GM12891 (cell line): Measurements from ENCODE around the gene LRMDA.

Experiments used
- PAX5 ChIP-seq: IDR thresholded peaks from 2 replicates; pipeline ENCODE4 v1.6.1; 2011; ENCODE audit warnings: low read length, moderate library complexity, mild to moderate bottlenecking; ENCODE audit not compliant: insufficient read depth, severe bottlenecking
- POLR2A ChIP-seq: IDR thresholded peaks from 2 replicates; pipeline ENCODE4 v1.6.1; 2011; ENCODE audit warnings: low read depth, low read length, control low read depth
- POLR2AphosphoS5 ChIP-seq: IDR thresholded peaks from 2 replicates; pipeline ENCODE4 v1.6.1; 2011; ENCODE audit warnings: low read depth, low read length, control low read depth
- POU2F2 ChIP-seq: IDR thresholded peaks from 2 replicates; pipeline ENCODE4 v1.6.1; 2011; ENCODE audit warnings: low read depth, mild to moderate bottlenecking, control low read depth, low read length, moderate library complexity
- SPI1 ChIP-seq: IDR thresholded peaks from 2 replicates; pipeline ENCODE4 v1.6.1; 2011; ENCODE audit warnings: low read depth, low read length, control low read depth
- TAF1 ChIP-seq: IDR thresholded peaks from 2 replicates; pipeline ENCODE4 v1.6.1; 2011; ENCODE audit warnings: low read depth, low read length, control low read depth

DNA sequence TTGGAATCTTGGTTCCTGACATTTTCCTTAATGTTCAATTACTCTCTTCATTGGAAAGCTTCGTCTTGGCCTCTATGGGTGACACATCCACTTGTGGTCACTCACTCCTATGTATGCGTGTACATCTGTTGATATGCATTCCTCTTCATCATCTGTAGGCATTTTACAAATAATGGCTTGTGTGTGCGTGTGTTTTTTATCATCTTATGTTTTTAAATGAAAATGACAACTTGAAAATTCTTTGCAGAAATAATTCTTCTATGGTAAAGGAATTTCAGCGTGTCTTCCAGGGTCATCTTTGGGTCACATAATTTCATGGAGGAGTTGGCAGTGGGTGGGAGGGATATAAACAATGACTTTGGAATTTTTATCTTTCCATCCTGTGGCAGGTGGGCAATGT is 925.1 kb downstream of the LRMDA start:
- TF ChIP-seq POLR2A: no peak
- no peak for TF ChIP-seq POLR2AphosphoS5
- no peak for TF ChIP-seq TAF1
- TF ChIP-seq SPI1: no peak
- TF ChIP-seq POU2F2: no peak
- no peak for TF ChIP-seq PAX5
